SKM-1 (cell line): Measurements from ENCODE around the gene COMTD1.
A peak's percentile ranks its signal among the peaks of the same experiment; 100 is the strongest.

Experiments
- DNase-seq: peaks from one replicate; lab custom pipeline; 2025; ENCODE audit not compliant: unreplicated experiment; lab: John Stamatoyannopoulos, UW

COMTD1 gene

GRCh38 chr10:75245354-75246250 is 9.8 kb upstream of the COMTD1 start:
- DNase-seq: no peak

- DNase-seq: no peak
Observed at GRCh38 chr10:75244487-75245353, 9.0 kb upstream of the COMTD1 start.

- no peak for DNase-seq
Observed at GRCh38 chr10:75243426-75243825, 7.7 kb upstream of the COMTD1 start.

- no peak for DNase-seq
Observed at GRCh38 chr10:75240329-75241076, 4.7 kb upstream of the COMTD1 start.

- DNase-seq: no peak
Observed at GRCh38 chr10:75239096-75239790, 3.5 kb upstream of the COMTD1 start.

GRCh38 chr10:75238182-75239095 is 2.7 kb upstream of the COMTD1 start:
- DNase-seq: no peak

- no peak for DNase-seq
Observed at GRCh38 chr10:75236178-75236825, 545 bp upstream of the COMTD1 start.

- no peak for DNase-seq
Observed at GRCh38 chr10:75234683-75235374, 928 bp downstream of the COMTD1 start.

GRCh38 chr10:75234017-75234682 is 1.6 kb downstream of the COMTD1 start:
- DNase-seq: no peak

GRCh38 chr10:75233444-75234016 is 2.2 kb downstream of the COMTD1 start:
- no peak for DNase-seq

- no peak for DNase-seq
Observed at GRCh38 chr10:75231672-75232581, 3.8 kb downstream of the COMTD1 start.

GRCh38 chr10:75230600-75231038 is 5.1 kb downstream of the COMTD1 start:
- DNase-seq: peak; percentile 65

- no peak for DNase-seq
Observed at GRCh38 chr10:75229971-75230370, 5.8 kb downstream of the COMTD1 start.

GRCh38 chr10:75228834-75229233 is 6.9 kb downstream of the COMTD1 start:
- no peak for DNase-seq

GRCh38 chr10:75228278-75228677 is 7.5 kb downstream of the COMTD1 start:
- no peak for DNase-seq

- no peak for DNase-seq
Observed at GRCh38 chr10:75226656-75227055, 9.1 kb downstream of the COMTD1 start.
